HepG2 (cell line): ENCODE data around the gene SLX9.

ENCODE experiments used
- CBX1 ChIP-seq: IDR thresholded peaks from one replicate; pipeline ENCODE4 v1.6.1; 2016; ENCODE audit warnings: antibody characterized with exemption, low read depth
- TAF1 ChIP-seq: sonication (generic); formaldehyde crosslinking; IDR thresholded peaks from 2 replicates; pipeline ENCODE4 v1.4.0; 2020; ENCODE audit warnings: missing genetic modification reagents
- ZBTB7A ChIP-seq: sonication (generic); formaldehyde crosslinking; IDR thresholded peaks from 2 replicates; pipeline ENCODE4 v1.8.0; 2022; ENCODE audit warnings: mild to moderate bottlenecking, missing genetic modification reagents
- ZNF263 ChIP-seq: sonication (generic); formaldehyde crosslinking; IDR thresholded peaks from 2 replicates; pipeline ENCODE4 v1.4.0; 2020; ENCODE audit warnings: missing genetic modification reagents

DNA sequence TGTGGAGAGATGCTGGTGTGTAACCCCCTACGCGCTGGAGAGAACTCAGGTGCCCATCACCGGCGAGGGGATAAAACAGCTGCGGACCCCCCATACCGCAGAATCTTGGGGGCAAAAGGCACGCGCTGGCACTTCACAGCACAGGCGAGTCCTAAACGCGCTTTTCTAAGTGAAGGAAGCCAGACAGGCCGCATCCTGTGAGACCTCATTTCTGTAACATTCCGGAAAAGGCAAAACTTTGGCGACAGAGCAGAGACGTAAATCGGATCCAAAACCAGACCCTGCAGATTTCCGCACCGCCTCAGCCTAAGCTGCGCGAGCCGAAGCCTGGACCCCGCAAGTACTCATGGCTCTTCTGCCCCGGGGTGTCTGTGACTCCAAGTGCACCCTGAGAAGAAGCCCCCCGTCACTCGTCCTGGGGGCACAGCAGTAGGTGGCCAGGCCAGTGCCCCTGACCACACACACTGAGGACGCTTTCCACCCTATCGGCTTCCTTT lies 60.9 kb downstream of the SLX9 start:
- no peak for TF ChIP-seq TAF1
- no peak for TF ChIP-seq ZBTB7A
- no peak for TF ChIP-seq ZNF263 (CRISPR knock-in tag)
- no peak for TF ChIP-seq CBX1
